ENCODE measurements around the gene COG8. TPM values are rescaled to one million over a fixed set of nuclear protein-coding genes. Genes with fewer than 3 reads are reported as not detected.

Gene COG8
- total and polyA plus RNA-seq, 10 of the 15 experiments (the other 5 are each of a cell fraction or from before 2014, with no cell fraction given): 2.8 to 39.6 (median 23.8) TPM

- TF ChIP-seq IRF5 (IDR thresholded peaks at IDR 0.05; ENCODE audit: borderline replicate concordance): no peak
- TF ChIP-seq CBFB (IDR thresholded peaks at IDR 0.05; ENCODE audit: low read depth): peak; percentile 55; the same call in 1 of the 2 replicates
- no peak for TF ChIP-seq SMC3 (IDR thresholded peaks at IDR 0.05; ENCODE audit: borderline replicate concordance, low read length)
- TF ChIP-seq NFXL1 (IDR thresholded peaks at IDR 0.05; ENCODE audit: borderline replicate concordance): peak; percentile 76
- no peak for TF ChIP-seq KLF5 (IDR thresholded peaks at IDR 0.05; ENCODE audit: partially characterized antibody)
- peak; percentile 87 for TF ChIP-seq POLR2AphosphoS5 (IDR thresholded peaks at IDR 0.05; ENCODE audit: low read length)
- TF ChIP-seq ZZZ3 (IDR thresholded peaks at IDR 0.05; ENCODE audit: control insufficient read depth, insufficient read length, low read depth): no peak
- TF ChIP-seq SRF (IDR thresholded peaks at IDR 0.05; ENCODE audit: low read depth in 2 of 2, low read length in 2 of 2): no peak
Observed at GRCh38 chr16:69330286-69331109, 8.9 kb downstream of the COG8 start, which contains the start of gene PDF (continued).
